Measurements from ENCODE around the gene FAN1. TPM values are rescaled to one million over a fixed set of nuclear protein-coding genes. Genes with fewer than 3 reads are reported as not detected.

Gene FAN1
- total and polyA plus RNA-seq, 2 of the 13 experiments (the other 11 are each of a cell fraction or from before 2014, with no cell fraction given), result 10.8 to 20.1 TPM

- 0 out of 2 replicates have a peak, but pooled peaks have one; percentile 26 for TF ChIP-seq POLR2G (IDR thresholded peaks at IDR 0.05; ENCODE audit: low read depth, low read length)
- no peak for TF ChIP-seq ZXDC (CRISPR knock-in tag; IDR thresholded peaks at IDR 0.05)
- Histone ChIP-seq H3K9me3 (ENCODE audit: low read length) (no peaks in the 10 kb centered on the region), H3K36me3 (replicated peaks in 1 of 2; ENCODE audit: control insufficient read depth in 1 of 2, insufficient read depth in 2 of 2, low read length in 2 of 2) (peaks cover 25 to 85% of the 10 kb centered on the region in 2 experiments), H3K4me2 (ENCODE audit: low read depth, low read length) (no peak overlapping the region), H3K4me1 (ENCODE audit: insufficient read depth, low read length) (no peaks in the 10 kb centered on the region), H3K27ac (ENCODE audit: extremely low read length, insufficient read depth, low read length) (no peak overlapping the region), H4K20me1 (ENCODE audit: insufficient read depth, low read length) (no peaks in the 10 kb centered on the region), H3K27me3 (ENCODE audit: control insufficient read depth in 1 of 2, insufficient read depth in 2 of 2, low read length in 2 of 2) (no peaks in the 10 kb centered on the region), H3K79me2 (ENCODE audit: insufficient read depth, low read length) (no peaks in the 10 kb centered on the region), H2AFZ (ENCODE audit: low read length) (no peak overlapping the region), H3K4me3 (replicated peaks in 1 of 3; ENCODE audit: insufficient read depth in 1 of 3, low read depth in 2 of 3, low read length in 3 of 3) (no peak overlapping the region), H3K9ac (ENCODE audit: insufficient read depth, low read depth, low read length) (no peak overlapping the region)
- in situ Hi-C loops (cut with HindIII; ENCODE audit: extremely low pct_ligation_motif_present, low pct_unique_long_range_greater_than_20kb) (no loop called here), intact Hi-C loops (cut with micrococcal nuclease; ENCODE audit: unreplicated experiment) (no loop called here)
- FAIRE-seq (no peak), ATAC-seq (no peak), DNase-seq (ENCODE audit: low spot score) (no peak)
- ChIA-PET CTCF (ENCODE audit: low intra/inter-chr PET ratio, low total read pairs) (no interaction called here), POLR2A (no interaction called here)
- BruUV-seq (replicated peaks), result no TSS peak
- 96% methylated on average over 8 of the region's 8 CpGs for WGBS (ENCODE audit: low lambda C conversion rate)
Measured at GRCh38 chr15:30943654-30944335, 40.1 kb downstream of the FAN1 start.

GRCh38 chr15:30953183-30953582 is 49.5 kb downstream of the FAN1 start:
- ChIA-PET CTCF (ENCODE audit: low intra/inter-chr PET ratio, low total read pairs) (no interaction called here), POLR2A (no interaction called here)
- Histone ChIP-seq H3K4me3 (replicated peaks in 1 of 3; ENCODE audit: insufficient read depth in 1 of 3, low read depth in 2 of 3, low read length in 3 of 3) (no peak overlapping the region), H3K27ac (ENCODE audit: extremely low read length, insufficient read depth, low read length) (no peak overlapping the region), H3K36me3 (replicated peaks in 1 of 2; ENCODE audit: control insufficient read depth in 1 of 2, insufficient read depth in 2 of 2, low read length in 2 of 2) (peaks cover 26 to 87% of the 10 kb centered on the region in 2 experiments), H3K9ac (ENCODE audit: insufficient read depth, low read depth, low read length) (no peak overlapping the region), H3K9me3 (ENCODE audit: low read length) (no peaks in the 10 kb centered on the region), H3K4me2 (ENCODE audit: low read depth, low read length) (no peak overlapping the region), H4K20me1 (ENCODE audit: insufficient read depth, low read length) (no peaks in the 10 kb centered on the region), H3K4me1 (ENCODE audit: insufficient read depth, low read length) (no peaks in the 10 kb centered on the region), H2AFZ (ENCODE audit: low read length) (no peak overlapping the region), H3K79me2 (ENCODE audit: insufficient read depth, low read length) (no peaks in the 10 kb centered on the region), H3K27me3 (ENCODE audit: control insufficient read depth in 1 of 2, insufficient read depth in 2 of 2, low read length in 2 of 2) (no peaks in the 10 kb centered on the region)
- ATAC-seq, result no peak
- BruUV-seq (replicated peaks), result no TSS peak
- FAIRE-seq, result no peak
- no peak for DNase-seq (ENCODE audit: low spot score)
- TF ChIP-seq ZFX (CRISPR knock-in tag; IDR thresholded peaks at IDR 0.05; ENCODE audit: low read depth), result no peak
- 98% methylated on average over 7 of the region's 7 CpGs for WGBS (ENCODE audit: low lambda C conversion rate)
- intact Hi-C loops (cut with micrococcal nuclease; ENCODE audit: unreplicated experiment), result no loop called here
- in situ Hi-C loops (cut with HindIII; ENCODE audit: extremely low pct_ligation_motif_present, low pct_unique_long_range_greater_than_20kb), result no loop called here
